ENCODE results near the gene CR1L. TPM values are rescaled to one million over a fixed set of nuclear protein-coding genes. Genes with fewer than 3 reads are reported as not detected.
"Not testable (repeated sequence)": the region's sequence is repeated elsewhere in the genome, so short reads cannot be mapped to it uniquely, and the experiment has no call there.

Gene CR1L
- total RNA-seq: not detected

GRCh38 chr1:207644852-207645634 lies at the start of gene CR1L:
Gene CR1L, plus strand, starts transcription at chr1:207645133. Its CDS starts 101 bp downstream, at chr1:207645234.
- DNase-seq: peak; percentile 40

GRCh38 chr1:207603777-207604176 lies 41.2 kb upstream of the CR1L start:
- DNase-seq: no peak

GRCh38 chr1:207605444-207606361 lies 39.2 kb upstream of the CR1L start:
- DNase-seq: no peak

GRCh38 chr1:207606362-207606755 lies 38.6 kb upstream of the CR1L start:
- no peak for DNase-seq

- no peak for DNase-seq
Observed at GRCh38 chr1:207612762-207613161, 32.2 kb upstream of the CR1L start.

GRCh38 chr1:207619871-207620542 lies 24.9 kb upstream of the CR1L start:
- DNase-seq: no peak

- no peak for DNase-seq
Observed at GRCh38 chr1:207620543-207620893, 24.4 kb upstream of the CR1L start.

DNA sequence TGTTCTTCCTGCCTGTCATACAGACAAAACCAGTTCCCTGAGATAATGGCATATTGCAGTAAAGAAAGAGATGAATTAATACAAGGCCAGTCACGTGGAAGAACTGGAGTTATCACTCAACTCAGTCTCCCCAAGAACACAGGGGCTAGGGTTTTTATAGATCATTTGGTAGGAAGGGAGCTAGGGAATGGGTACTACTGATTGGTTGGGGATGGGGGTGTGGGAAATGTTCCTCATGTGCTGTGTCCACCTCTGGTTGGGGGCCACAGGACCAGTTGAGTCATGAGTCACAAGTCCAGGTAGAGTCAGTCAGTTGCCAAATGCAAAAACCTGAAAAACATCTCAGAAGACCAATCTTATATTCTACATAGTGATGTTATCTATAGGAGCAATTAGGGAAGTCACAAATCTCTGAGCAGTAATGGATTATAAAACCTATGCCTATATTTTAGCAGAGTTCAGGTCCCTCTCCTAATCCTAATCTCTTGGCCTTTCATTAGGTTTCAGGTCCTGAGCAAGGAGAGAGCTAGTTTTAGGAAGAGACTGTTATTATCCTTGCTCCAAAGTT lies 19.3 kb upstream of the CR1L start:
- DNase-seq: not testable (repeated sequence)

- DNase-seq: no peak
Observed at GRCh38 chr1:207626972-207627337, 18.0 kb upstream of the CR1L start.

- DNase-seq: no peak
Observed at GRCh38 chr1:207627496-207627895, 17.4 kb upstream of the CR1L start.

DNA sequence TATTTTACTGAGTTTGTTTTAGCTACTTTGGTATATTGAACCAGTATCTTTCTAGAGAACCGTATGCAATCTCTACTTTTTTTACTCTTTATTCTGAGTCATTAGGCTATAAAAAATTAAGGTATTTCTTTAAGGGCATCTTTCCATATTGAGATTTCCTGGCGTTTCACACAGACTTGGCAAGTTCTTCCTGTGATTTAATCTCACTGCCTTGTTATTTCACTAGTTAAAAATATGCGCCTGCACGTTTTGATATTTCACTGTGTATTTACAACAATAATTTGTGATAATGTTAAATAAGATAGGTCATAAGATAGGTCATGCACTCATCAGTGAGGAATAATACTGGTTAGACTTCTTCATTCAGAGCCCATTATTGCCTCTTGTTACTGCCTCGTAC lies 16.2 kb upstream of the CR1L start:
- DNase-seq: no peak

GRCh38 chr1:207631137-207631536 lies 13.8 kb upstream of the CR1L start:
- DNase-seq: no peak

DNA sequence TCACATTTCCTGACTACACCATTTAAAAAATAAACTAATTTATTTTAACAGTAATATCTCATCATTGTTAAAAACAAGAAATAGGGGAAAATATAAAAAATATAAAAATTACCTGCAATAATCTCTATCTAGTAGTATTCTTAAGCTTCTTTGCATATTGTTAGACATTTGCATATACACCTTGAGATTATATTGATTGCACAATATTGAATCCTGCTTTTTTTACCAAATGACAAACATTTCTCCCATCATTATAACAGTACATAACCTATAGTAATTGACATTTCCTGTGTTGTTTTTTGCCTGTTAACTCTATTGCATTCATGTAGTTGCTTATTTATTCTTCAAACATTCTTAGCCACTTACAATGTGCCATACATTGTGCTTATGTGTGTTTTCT lies 11.7 kb upstream of the CR1L start:
- DNase-seq: no peak

GRCh38 chr1:207633699-207634289 lies 11.1 kb upstream of the CR1L start:
- DNase-seq: not testable (repeated sequence)

GRCh38 chr1:207634293-207634692 lies 10.6 kb upstream of the CR1L start:
- DNase-seq: not testable (repeated sequence)

DNA sequence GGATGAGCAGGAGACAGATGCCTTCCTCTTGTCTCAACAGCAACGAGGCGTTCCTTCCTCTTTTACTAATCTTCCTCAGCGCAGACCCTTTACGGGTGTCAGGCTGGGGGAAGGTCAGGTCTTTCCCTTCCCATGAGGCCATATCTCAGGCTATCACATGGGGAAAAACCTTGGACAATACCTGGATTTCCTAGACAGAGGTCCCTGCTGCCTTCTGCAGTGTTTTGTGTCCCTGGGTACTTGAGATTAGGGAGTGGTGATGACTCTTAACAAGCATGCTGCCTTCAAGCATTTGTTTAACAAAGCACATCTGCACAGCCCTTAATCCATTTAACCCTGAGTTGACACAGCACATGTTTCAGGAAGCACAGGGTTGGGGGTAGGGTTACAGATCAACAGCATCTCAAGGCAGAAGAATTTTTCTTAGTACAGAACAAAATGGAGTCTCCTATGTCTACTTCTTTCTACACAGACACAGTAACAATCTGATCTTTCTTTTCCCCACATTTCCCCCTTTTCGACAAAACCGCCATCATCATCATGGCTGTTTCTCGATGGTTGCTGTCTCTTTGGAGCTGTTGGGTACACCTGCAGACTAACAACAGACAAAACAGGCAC lies 9.3 kb upstream of the CR1L start:
- not testable (repeated sequence) for DNase-seq

GRCh38 chr1:207638487-207639145 lies 6.3 kb upstream of the CR1L start:
- not testable (repeated sequence) for DNase-seq

DNA sequence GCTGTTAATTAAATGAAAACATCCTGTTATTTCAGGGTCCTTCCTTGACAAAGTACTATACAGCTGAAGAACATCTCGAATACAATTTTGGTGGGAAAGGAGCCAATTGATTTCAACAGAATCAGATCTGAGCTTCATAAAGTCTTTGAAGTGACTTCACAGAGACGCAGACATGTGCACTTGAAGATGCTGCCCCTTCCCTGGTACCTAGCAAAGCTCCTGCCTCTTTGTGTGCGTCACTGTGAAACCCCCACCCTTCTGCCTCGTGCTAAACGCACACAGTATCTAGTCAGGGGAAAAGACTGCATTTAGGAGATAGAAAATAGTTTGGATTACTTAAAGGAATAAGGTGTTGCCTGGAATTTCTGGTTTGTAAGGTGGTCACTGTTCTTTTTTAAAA lies 5.6 kb upstream of the CR1L start:
- DNase-seq: not testable (repeated sequence)

- no peak for DNase-seq
Observed at GRCh38 chr1:207644166-207644851, 624 bp upstream of the CR1L start.

- DNase-seq: no peak
Observed at GRCh38 chr1:207645635-207646081, 725 bp downstream of the CR1L start.

GRCh38 chr1:207646171-207646570 lies 1.2 kb downstream of the CR1L start:
- no peak for DNase-seq
